ENCODE results near the gene BRF1.
"Not testable (repeated sequence)": the region's sequence is repeated elsewhere in the genome, so short reads cannot be mapped to it uniquely, and the experiment has no call there.

BRF1 gene, protein sequence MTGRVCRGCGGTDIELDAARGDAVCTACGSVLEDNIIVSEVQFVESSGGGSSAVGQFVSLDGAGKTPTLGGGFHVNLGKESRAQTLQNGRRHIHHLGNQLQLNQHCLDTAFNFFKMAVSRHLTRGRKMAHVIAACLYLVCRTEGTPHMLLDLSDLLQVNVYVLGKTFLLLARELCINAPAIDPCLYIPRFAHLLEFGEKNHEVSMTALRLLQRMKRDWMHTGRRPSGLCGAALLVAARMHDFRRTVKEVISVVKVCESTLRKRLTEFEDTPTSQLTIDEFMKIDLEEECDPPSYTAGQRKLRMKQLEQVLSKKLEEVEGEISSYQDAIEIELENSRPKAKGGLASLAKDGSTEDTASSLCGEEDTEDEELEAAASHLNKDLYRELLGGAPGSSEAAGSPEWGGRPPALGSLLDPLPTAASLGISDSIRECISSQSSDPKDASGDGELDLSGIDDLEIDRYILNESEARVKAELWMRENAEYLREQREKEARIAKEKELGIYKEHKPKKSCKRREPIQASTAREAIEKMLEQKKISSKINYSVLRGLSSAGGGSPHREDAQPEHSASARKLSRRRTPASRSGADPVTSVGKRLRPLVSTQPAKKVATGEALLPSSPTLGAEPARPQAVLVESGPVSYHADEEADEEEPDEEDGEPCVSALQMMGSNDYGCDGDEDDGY

DNA sequence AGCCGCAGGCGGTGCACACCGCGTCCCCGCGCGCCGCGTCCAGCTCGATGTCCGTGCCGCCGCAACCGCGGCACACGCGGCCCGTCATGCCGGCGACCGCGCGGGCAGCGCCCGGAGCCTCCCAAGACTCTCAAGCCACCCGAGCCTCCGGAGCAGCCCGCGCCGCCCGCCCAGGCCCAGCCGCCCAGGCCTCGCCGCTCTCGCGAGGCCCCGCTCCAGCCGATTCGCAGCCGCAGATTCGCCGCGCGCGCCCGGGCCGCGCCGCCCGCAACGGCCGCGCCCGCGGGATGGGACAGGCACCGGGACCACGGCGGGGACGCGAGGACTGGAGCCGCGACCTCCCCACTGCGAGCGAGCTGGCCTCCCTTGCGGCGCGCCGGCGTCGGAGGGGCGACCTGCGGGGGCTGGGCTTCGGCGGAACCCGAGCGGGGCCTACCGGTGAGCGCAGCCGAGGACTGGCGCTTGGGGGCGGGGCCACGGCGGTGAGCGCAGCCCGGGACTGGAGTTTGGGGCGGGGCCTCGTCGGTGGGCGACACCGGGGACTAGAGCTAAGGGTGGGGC is at the start of gene BRF1:
TSS of gene BRF1 (minus strand) at position 460 of the 561 bp plus-strand sequence. CDS start at position 88, 372 bp downstream.
- peak; percentile 94 to 99 for DNase-seq

DNA sequence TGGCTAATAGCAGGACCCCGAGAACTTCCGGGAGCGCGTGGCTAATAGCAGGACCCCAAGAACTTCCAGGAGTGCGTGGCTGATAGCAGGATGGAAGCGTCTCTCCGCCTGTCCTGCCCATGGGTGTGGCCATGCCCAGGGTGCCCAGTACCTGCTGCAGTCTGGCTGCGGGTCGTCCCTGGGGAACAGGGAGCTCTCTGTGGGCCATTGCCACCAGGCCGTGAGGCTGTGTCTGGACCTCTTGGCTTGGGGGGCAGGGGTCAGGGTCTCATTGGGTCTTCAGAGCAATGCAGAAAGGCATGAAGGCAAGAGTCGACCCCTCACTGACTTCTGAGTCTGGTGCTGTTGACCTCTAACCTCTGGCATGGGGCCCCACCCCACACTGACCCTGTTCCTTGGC is 49.2 kb upstream of the BRF1 start:
- no peak for DNase-seq

DNA sequence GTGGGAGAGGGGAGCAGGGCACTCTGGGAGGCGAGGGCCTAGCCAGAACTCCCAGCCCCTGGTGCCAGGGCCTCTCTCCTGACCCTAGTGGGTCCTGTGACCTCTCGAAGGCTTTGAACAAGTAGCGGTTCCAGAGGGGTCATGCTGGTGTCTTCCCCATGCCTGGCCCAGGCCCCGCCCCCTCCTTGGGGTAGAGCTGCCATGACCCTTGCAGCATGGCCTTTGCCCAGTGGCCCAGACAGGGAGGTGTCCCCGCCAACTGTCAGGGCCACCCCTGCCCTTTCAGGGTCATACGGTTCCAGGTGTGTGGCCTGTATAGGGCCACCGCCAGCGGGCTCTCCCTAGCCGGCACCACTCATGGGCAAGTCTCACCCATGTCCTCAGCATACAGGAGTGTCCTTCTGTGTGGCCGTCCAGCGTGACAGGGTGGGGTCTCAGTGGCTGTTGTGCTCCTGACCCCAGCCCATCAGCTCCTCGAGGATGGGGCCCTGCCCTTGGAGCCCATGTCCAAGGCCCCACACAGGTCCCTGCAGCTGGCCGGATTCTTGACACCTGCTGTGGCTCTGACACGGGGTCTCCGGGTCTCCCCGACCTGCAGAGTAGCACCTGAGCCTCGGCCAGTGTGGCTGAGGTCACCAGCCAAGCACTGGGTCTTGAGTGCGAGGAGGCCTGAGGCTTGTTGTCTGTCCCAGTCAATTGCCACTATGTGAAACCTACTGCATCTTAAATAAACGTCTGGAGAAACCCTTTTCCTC is 48.3 kb upstream of the BRF1 start:
- DNase-seq = no peak

DNA sequence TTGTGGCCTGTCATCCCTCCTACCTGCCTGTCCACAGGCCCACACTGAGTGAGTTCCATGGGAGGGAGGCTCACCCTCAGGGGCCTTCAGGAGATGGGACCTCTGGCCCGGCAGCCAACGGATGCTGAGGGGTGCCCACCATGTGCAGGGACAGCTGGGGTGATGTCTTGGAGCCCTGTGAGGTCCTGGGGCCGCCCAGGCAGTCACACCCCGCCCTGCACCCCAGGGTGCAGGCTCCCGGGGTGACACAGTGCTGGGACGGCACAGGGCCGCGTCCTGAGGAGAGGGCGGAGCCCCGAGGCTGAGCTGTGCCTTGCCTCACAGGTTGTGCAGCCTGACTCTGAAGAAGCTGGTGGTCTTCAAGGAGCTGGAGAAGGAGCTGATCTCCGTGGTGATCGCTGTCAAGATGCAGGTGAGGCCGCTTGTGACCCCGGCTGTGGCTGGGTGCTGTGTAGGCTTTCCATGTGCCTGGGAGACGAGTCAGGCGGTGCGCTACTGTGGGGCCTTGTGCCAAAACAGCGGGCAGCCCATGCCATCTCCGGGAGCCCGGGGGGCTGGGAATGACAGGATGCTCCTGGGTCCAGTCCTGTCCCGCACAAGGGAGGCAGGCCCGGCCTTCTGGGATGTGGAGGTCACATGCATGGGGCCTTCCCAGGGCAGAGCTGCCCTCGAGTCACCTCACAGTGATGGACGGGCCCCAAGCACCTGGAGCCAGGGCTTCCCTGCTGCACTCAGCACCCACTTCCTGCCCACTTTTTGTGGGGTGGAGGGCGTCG is 47.6 kb upstream of the BRF1 start:
- no peak for DNase-seq

DNA sequence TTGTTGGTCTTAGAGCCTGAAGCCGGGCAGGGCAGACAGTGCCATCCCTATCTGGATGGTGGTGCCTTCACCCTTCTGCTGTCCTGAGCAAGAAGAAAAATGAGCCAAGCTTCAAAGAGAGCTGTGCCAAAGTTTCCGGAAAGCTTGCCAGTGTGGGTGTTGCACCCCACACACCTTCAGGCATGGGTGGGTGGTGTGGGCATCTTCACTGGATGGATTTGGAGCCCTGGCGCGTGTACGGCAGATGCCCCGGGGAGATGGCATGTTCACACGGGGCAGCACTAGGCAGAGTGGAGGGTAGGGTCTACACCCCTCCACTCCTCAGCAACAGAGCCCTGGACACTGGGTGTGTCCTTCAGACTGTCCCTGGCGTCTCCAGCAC is 46.8 kb upstream of the BRF1 start:
- no peak for DNase-seq

DNA sequence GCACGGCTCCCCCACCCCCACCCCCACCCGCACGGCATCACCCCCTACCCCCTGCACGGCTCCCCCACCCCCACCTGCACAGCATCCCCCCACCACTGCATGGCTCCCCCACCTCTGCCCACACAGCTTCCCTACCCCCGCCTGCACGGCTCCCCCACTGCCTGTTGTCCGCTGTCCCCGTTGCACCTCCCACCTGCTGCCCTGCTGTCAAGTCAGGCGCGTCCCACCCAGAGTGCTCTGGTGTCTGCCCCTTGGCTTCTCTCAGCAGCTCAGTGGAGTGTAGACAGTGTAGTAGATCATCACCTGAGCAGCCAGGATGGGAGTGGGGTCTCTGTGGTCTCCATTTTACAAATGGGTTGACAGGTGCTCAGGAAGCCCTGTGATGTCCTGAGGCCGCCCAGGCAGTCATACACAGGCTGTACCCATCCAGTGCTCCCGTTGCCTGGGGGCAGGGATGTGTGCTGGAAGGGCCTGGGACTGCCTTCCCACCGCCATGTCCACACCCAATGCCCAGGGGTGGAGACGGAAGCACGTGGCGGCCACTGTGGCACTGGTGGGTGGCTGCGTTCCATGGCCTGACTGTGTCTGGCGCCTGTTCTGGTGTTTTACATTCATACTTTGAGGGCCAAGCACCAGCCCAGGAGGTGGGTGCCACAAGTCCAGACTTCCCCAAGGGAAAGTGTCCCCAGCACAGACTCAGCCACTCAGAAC is 46.2 kb upstream of the BRF1 start:
- no peak for DNase-seq

DNA sequence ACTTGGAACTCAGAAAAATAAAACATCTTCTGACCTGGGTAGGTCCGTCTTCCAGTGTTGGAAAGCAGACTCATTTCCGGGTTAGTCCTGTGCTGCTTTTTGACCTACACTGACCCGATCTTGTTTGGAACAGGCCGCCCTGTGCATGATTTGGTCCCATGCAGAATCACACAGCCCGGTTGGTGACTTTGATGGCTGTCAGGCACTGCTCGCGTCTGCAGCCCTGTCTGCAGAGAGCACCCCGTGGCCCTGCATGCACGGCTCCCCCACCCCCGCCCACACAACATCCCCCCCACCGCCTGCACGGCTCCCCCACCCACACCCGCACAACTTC is 45.4 kb upstream of the BRF1 start:
- no peak for DNase-seq

DNA sequence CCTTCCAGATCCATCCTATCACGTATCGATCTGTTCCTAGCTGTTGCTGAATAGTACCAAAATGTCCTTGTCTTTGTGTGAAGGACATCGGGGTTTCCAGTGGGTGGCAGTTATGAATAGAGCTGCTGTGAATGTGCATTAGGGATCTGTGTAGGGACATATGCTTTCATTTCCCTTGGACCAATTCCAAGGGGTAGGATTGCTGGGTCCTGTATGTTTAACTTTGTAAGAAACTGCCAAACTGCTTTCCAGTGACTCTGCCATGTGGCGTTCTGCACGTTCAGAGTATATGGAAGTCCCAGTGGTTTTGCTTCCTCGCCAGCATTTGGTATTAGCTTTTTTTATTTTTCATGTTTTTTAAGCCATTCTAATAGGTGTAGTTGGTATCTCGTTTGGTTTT is 42.4 kb upstream of the BRF1 start:
- DNase-seq = no peak

DNA sequence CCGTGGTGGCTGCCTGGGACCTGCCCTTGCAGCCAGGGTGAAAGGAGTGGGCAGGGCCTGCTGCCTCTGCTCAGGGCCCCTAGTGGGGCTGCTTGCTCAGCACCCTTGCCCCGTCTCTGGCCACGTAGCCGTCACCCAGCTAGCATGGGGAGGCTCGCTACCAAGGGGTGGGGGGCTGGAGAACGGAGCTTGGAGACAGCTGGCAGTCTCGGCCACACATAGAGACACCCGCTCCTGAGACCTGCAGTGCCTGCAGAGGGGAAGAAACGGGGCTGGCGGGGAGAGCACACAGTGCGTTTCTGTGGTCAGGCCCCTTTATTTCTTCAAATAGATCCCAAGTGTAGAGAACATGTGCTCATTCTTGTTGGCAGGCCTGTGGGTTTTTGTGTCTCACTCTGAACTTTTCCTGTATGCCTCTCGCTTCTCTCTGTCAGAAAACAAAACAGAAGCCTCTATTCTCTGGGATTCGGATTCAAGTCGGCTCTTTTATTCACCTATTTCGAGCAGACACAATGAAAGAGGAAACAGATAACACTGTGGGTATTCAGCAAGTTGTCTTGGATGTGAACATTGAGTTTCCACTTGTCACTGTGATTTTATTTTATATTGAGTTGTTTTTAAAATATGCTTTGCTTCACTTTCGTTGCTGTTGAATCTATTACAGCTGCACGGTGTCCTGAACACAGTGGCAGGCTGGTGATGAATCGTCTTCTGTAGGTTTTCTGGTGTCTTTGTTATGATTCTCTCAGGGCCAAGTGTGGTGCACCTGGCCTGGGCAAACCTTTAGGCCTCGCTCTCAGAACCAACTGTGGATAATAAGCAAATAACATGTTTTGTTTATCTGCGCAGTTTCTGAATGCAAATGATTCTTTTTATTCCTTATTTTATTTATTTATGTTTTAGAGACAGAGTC is 40.3 kb upstream of the BRF1 start:
- DNase-seq = no peak

DNA sequence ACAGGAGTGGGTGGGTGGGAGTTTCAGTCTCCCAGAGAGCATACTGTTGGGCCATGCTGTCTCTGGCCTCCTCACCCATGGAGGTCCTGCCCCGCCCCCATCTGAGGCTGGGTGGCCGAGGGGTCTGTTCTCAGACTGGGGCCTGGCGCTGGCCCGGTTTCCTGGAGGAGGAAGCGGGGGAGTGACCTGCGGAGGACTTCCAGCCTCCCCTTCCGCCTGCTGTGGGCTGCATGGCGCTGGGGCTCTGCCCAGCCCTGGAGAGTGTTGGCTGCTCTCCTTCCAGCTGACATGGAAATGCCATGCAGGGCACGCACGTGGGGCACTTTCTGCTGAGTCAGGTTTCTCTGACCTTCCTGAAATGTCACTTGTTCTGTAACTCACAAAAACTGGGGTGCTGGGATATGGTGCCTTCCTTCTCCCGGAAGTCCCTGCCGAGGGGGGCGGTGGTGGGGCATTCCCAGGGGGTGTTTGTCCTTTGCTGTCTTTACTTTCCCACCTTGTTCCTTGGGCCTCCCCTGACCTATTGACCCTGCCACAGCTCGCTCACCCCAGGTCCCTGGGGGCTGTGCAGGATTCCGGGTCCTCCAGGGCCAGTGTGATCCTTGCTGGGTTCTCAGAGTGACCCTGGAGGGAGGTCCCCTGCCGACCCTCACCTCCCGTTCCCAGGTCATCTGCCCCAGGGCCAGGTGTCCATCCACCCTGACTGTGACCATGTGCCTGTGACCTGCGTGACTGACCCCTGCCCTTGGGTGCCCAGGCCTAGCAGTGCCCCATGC is 37.4 kb upstream of the BRF1 start:
- no peak for DNase-seq

DNA sequence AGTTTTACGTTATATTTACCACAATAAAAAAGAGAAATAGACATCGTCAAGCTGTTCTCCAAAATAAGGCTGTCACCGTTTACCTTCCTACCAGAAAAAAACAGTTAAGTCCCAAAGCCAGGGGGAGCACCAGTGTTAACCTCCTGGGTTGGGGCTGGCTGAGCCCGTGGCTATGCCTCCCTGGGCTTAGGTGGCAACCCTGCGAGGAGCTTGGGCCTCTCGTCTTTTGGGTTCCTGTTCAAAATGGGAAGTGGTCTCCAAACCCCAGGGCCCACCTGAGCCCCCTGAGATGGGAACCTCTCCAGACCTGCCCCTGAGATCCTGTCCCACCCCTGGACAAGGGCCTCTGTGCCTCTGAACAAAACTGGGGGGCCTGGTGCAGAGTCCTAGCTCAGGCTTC is 36.6 kb upstream of the BRF1 start:
- no peak for DNase-seq

DNA sequence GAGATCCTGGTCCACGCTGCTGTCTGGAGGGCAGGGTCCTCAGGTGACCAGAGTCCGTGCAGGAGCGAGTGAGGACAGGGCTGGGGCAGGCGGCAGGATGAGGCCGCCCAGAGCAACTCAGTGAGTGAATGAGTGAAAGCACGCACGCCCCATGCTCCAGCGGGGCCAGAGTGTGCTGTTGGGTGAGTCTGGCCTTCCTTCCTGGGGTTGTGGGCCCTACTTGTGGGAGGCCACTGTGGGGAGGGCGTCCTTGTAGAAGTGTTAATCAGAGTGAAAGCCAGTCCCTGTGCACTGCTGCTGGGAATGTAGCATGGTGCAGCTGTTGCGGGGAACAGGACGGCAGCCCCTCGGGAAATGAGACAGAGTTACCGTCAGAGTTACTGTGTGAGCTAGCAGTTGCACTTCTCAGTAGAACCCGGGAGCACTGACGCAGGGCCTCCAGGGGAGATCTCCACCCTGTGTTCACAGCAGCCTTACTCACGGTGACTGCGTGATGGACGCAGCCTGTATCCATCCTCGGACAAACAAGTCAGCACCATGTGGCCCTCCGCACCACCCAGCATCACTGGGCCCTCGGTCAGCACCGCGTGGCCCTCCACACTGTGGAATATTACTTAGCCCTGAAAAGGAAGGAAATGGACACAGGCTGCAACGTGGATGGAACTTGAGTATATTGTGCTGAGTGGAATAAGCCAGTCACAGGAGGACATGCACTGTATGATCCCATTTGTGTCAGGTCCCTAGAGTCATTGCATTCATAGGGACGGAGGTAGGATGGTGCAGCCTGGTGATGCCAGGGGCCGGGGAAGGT is 35.9 kb upstream of the BRF1 start:
- DNase-seq = no peak

DNA sequence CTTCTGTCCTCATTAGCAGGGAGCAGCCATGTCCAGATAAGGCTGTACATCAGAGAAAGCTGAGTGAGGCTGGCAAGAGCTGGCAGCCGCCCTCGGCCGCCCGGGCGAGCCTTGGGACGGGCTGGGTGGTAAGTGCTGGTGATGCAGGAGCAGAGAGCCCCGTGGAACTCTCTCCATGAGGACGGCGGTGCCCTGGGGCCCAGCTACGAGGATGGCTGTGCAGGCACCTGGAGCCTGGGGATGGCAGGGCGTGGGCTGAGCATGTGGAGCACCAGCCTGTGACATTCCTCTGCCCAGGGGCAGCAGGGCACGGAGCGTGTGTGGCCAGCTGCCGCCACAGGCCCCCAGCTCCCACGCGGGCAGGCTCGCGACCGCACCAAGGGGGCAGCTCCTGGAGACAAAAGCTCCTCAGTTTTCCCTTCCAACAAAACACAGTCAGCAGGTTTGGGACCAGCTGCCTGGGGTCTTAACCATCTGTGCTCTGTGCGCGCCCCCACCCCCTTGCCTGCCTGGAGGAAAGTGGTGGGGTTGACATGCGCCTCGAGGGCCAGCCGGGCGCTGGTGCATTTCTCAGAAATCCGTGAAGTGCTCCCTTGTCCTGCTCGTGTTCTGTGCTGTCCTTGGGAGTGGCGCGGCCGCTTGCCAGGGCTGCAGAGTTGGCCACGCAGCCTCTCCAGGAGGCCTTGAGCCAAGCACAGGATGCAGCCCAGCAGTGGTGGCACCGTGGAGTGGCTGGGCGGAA is 35.1 kb upstream of the BRF1 start:
- no peak for DNase-seq

DNA sequence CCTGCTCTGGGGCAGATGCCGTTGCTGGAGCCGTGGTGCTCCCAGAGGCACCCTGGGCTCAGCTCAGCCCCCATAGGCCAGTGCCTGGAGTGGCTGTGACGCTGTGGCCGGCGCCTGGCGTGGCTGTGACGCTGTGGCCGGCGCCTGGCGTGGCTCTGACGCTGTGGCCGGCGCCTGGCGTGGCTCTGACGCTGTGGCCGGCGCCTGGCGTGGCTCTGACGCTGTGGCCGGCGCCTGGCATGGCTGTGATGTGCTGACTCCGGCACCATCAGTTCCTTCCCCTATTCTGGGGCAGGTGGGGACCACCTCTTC is 34.4 kb upstream of the BRF1 start:
- DNase-seq = not testable (repeated sequence)

DNA sequence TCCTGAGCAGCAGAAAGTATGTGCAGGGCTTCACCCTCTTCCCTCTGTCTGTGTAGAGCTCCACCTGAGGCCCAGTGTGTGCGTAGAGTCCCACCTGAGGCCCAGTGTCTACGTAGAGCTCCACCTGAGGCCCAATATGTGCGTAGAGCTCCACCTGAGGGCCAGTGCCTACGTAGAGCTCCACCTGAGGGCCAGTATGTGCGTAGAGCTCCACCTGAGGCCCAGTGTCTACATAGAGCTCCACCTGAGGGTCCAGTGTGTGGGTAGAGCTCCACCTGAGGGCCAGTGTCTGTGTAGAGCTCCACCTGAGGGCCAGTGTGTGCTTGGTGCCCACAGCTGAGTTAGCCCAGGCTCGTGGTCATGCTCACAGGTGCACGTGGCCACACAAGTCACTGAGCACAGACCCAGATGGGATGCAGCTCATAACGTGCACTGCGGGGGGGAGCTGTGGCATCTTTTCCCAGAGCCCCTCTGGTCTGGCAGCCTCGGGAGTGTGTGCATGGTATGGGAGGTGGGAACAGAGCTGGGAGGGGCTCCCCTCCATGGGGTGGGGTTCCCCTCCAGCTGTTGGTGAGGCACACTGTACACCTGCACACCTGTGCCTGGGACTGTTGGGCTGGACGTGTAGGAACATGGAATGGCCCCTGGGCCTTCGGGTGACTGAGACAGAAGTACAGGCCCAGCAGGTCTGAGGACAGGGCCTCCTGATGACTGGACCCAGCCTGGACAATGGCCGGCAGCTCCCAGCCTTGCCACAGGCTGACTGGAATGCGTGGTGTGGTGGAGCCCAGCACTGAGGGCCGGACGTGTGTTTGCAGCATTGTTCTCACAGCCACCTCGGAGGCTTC is 33.8 kb upstream of the BRF1 start:
- no peak for DNase-seq

DNA sequence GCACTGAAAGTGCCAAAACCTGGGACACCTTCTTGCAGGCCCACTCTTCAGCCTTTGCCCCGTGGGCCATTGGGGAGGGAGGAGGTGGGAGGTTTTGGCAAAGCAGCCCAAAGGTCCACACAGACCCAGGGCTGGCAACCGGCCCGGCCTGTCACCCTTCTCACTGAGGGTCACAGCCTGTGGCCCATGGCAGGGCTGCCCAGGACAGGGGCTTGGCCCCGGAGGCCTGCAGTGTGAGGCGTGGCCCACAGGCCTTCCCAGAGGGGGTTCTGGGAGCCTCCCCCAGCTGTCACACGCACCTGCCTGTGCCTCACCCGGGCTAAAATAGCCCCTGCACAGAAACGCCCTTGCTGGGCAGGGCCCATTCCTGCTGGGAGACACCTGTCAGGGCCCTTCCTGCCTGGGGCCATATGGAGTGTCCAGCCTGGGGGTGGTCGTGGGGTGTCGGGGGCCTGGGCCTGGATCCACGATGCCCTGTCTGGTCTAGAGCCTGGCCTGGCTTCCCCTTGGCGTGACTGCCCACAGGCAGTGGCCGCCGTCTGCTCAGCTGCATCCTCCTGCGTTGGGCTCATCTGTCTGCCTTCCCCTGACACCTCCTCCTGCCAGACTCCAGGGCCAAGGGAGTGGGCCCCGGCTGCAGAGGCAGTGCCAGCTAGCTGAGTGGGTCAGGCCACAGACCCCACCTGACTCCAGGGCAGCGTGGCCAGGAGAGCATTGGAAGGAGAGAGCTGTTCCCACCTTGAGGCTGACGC is 33.0 kb upstream of the BRF1 start:
- no peak for DNase-seq

DNA sequence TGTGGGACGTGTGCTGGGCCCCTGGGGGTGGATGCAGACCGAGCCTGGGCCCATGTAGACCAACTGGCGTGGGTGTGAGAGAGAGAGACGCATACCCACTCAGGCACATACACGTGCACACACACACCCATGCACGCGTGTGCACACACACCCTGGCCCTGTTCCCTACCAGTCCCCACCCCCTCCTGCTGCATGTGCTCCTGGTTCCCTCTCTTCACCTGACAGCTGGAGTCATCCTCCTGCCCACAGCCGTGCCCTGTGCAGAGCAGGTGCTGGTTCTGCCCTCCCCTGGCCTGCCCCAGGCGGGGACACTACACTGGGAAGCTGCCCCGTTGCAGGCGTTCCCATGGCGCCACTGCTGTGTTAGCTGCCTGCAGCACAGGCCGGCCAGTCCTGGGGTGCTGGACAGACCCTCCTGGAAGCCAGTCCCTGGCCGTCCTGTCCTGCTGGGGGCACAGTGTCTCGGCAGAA is 32.3 kb upstream of the BRF1 start:
- DNase-seq = no peak

Data from bone marrow (tissue), 2 donors.